ENCODE results near the gene FHL2. TPM values are rescaled to one million over a fixed set of nuclear protein-coding genes. Genes with fewer than 3 reads are reported as not detected.

The FHL2 gene
- total RNA-seq, 1 donor: 267 TPM

DNA sequence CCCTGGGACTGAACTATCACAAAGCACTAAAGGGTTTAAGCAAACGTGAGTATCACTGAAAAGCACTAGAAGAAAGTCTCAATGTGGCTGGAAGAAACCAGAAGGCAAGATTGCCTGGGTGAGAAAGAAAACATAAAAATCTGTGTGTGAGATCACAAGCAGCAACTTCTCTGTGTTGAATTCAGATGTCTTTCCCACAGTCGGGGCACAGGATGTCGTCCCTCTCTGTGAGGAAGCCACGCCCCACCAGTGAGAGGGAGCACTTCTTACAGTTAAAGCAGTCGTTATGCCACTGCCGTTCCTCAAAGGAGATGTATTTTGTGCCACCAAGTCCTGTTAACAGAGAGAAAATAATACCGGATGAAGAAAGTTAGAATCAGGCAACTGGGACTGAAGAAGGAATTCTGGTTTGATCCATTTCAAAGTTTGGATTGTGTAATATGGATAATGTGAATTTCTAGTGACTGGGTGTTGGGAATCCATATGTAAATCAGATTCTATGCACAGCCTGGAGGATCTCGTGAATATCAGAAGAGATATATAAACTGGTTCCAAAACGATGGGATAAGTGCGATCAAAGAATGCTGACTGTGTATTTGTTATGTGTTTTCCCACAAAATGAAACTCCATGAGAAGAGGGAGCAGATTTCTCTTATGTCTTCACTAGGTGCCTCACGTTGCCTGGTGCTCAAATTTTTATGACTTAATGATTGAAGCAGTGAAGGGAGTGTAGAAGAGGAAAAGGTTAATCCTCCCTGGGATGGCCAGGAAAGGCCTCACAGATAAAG, 37.6 kb downstream of the FHL2 start:
- no peak overlapping the region for H3K4me3 ChIP-seq (ENCODE audit: low read depth, low read length)
- DNase-seq (ENCODE audit: low read depth): no peak
- TF ChIP-seq CTCF (IDR thresholded peaks at IDR 0.05; ENCODE audit: insufficient read depth, low read length): no peak

DNA sequence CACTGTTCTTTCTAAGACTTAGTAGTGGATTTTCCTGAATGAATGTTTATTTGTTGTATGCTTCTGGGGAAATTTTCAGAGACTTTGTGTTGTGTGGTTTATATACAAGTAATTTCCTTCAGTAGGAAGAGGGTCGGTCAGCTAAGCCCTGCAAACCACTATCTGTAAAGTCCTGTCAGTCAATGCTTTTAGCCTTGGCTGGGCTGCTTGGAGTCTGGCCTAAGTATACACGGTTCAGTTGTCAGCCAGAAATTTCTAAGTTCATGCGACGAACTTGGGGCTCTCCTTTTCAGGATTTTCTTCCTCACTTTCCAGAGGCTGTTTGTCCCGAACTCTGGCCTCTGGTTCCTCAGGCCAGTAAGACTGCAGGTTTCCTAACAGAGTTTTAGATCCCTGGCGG, 40.3 kb downstream of the FHL2 start:
- no peak for TF ChIP-seq CTCF (IDR thresholded peaks at IDR 0.05; ENCODE audit: insufficient read depth, low read length)
- DNase-seq (ENCODE audit: low read depth): peak; percentile 54

GRCh38 chr2:105357122-105357521, 41.7 kb downstream of the FHL2 start:
- no peak for DNase-seq (ENCODE audit: low read depth)
- no peak for TF ChIP-seq CTCF (IDR thresholded peaks at IDR 0.05; ENCODE audit: insufficient read depth, low read length)
- H3K4me3 ChIP-seq (ENCODE audit: low read depth, low read length): no peak overlapping the region

More for the DNA sequence above, 40.3 kb downstream of the FHL2 start:
- H3K4me3 ChIP-seq (ENCODE audit: low read depth, low read length): no peak overlapping the region

DNA sequence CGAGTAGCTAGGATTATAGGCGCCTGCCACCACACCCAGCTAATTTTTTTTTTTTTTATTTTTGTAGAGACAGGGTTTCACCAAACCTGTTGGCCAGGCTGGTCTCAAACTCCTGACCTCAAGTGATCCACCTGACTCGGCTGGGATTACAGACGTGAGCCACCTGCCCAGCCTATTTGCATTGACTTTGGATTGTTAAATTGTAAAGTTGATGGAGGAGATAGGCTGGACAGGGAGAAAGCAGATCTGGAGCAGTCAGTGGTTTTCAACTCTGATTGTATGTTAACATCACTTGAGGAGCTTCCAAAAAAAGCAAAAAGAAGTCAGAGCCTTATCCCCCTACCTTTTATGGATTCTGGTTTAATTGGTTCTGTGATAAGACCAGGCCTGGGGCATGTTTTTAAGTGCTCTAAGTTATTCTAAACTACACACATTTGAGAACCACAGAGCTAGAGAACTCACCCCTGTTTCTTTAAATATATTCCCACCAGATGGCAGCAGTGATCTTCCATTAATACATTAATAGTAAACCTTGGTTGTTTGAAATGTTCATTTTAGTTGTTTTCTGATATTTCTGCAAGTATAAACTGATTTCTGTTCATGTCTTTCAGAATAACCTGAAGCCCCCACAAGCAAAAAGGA, 54.0 kb downstream of the FHL2 start:
- peak; percentile 34 for TF ChIP-seq CTCF (IDR thresholded peaks at IDR 0.05; ENCODE audit: insufficient read depth, low read length)
- no peak overlapping the region for H3K4me3 ChIP-seq (ENCODE audit: low read depth, low read length)
- peak; percentile 81 for DNase-seq (ENCODE audit: low read depth)

- no peak for TF ChIP-seq CTCF (IDR thresholded peaks at IDR 0.05; ENCODE audit: insufficient read depth, low read length)
- H3K4me3 ChIP-seq (ENCODE audit: low read depth, low read length): no peak overlapping the region
- no peak for DNase-seq (ENCODE audit: low read depth)
Measured at GRCh38 chr2:105339414-105339813, 59.4 kb downstream of the FHL2 start.

GRCh38 chr2:105338020-105338385, 60.8 kb downstream of the FHL2 start:
- DNase-seq (ENCODE audit: low read depth): no peak
- TF ChIP-seq CTCF (IDR thresholded peaks at IDR 0.05; ENCODE audit: insufficient read depth, low read length): no peak
- H3K4me3 ChIP-seq (ENCODE audit: low read depth, low read length): peak overlapping the region; percentile 96

All from fibroblast of the aortic adventitia (primary cell).